ENCODE data around the gene RGS2. TPM values are rescaled to one million over a fixed set of nuclear protein-coding genes. Genes with fewer than 3 reads are reported as not detected.

RGS2 gene
- total and polyA plus RNA-seq, 9 of the 15 experiments (the other 6 are each of a cell fraction or from before 2014, with no cell fraction given) = 2.5 to 5.4 (median 3.8) TPM

GRCh38 chr1:192776998-192777397 lies 31.8 kb upstream of the RGS2 start (continued):
- TF ChIP-seq, protein P1, sequence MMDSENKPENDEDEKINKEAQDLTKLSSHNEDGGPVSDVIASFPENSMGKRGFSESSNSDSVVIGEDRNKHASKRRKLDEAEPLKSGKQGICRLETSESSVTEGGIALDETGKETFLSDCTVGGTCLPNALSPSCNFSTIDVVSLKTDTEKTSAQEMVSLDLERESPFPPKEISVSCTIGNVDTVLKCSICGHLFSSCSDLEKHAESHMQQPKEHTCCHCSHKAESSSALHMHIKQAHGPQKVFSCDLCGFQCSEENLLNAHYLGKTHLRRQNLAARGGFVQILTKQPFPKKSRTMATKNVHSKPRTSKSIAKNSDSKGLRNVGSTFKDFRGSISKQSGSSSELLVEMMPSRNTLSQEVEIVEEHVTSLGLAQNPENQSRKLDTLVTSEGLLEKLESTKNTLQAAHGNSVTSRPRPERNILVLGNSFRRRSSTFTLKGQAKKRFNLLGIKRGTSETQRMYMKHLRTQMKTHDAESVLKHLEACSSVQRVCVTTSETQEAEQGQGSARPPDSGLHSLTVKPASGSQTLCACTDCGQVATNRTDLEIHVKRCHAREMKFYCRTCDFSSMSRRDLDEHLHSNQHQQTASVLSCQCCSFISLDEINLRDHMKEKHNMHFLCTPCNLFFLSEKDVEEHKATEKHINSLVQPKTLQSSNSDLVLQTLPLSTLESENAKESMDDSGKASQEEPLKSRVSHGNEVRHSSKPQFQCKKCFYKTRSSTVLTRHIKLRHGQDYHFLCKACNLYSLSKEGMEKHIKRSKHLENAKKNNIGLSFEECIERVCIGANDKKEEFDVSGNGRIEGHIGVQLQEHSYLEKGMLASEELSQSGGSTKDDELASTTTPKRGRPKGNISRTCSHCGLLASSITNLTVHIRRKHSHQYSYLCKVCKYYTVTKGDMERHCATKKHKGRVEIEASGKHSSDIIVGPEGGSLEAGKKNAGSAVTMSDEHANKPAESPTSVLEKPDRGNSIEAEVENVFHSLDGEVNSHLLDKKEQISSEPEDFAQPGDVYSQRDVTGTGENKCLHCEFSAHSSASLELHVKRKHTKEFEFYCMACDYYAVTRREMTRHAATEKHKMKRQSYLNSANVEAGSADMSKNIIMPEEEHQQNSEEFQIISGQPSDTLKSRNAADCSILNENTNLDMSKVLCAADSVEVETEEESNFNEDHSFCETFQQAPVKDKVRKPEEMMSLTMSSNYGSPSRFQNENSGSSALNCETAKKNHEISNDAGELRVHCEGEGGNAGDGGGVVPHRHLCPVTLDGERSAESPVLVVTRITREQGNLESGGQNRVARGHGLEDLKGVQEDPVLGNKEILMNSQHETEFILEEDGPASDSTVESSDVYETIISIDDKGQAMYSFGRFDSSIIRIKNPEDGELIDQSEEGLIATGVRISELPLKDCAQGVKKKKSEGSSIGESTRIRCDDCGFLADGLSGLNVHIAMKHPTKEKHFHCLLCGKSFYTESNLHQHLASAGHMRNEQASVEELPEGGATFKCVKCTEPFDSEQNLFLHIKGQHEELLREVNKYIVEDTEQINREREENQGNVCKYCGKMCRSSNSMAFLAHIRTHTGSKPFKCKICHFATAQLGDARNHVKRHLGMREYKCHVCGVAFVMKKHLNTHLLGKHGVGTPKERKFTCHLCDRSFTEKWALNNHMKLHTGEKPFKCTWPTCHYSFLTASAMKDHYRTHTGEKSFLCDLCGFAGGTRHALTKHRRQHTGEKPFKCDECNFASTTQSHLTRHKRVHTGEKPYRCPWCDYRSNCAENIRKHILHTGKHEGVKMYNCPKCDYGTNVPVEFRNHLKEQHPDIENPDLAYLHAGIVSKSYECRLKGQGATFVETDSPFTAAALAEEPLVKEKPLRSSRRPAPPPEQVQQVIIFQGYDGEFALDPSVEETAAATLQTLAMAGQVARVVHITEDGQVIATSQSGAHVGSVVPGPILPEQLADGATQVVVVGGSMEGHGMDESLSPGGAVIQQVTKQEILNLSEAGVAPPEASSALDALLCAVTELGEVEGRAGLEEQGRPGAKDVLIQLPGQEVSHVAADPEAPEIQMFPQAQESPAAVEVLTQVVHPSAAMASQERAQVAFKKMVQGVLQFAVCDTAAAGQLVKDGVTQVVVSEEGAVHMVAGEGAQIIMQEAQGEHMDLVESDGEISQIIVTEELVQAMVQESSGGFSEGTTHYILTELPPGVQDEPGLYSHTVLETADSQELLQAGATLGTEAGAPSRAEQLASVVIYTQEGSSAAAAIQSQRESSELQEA (IDR thresholded peaks at IDR 0.05; ENCODE audit: low read depth) = no peak
- TF ChIP-seq TOE1 (IDR thresholded peaks at IDR 0.05; ENCODE audit: borderline replicate concordance) (no peak), TOE1 (CRISPR knock-in tag; IDR thresholded peaks at IDR 0.05; ENCODE audit: borderline replicate concordance, low read depth) (no peak), SNRNP70 (optimal IDR thresholded peaks at IDR 0.05; ENCODE audit: low read depth, low read length) (no peak), ZNF699 (CRISPR knock-in tag; IDR thresholded peaks at IDR 0.05; ENCODE audit: insufficient replicate concordance) (no peak)
